ENCODE results near the gene HIGD1C. TPM values are rescaled to one million over a fixed set of nuclear protein-coding genes. Genes with fewer than 3 reads are reported as not detected.
"Not testable (repeated sequence)": the region's sequence is repeated elsewhere in the genome, so short reads cannot be mapped to it uniquely, and the experiment has no call there.

Gene HIGD1C
- not detected for total RNA-seq
- polyA plus RNA-seq = not detected

DNA sequence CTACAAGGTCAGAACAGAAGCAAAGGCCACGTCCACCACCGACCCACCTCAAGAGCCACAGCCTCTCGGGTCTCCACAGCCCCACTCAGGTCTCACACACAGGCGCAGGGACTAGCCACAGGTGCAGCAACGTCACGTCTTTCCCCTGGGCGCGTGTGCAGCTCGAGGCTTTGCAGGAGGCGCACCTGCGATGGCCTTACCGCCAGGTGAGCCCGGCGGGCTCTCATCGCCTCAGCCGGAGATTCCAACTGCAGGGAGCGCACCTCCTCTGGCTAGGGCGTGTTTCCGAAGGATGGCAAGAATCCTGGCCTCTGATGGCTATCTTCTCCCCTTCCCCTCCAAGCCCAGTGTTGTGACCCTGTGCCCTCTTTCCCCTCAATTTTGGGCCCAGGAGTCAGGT is at the start of gene HIGD1C:
TSS of gene HIGD1C (plus strand) at position 35 of the 400 bp plus-strand sequence. CDS start 1,455 bp downstream, outside the sequence.
- no peak within 1 kb of the TSS for H3K4me3 ChIP-seq (ENCODE audit: low read depth, low read length)
- no peaks in the 10 kb centered on the region for H3K4me1 ChIP-seq (ENCODE audit: insufficient read depth)
- DNase-seq (ENCODE audit: extremely low spot score) = no peak
- no peaks in the 10 kb centered on the region for H3K36me3 ChIP-seq (ENCODE audit: insufficient read depth)
- 93% methylated on average over 19 of the region's 19 CpGs for WGBS
- H3K27ac ChIP-seq (ENCODE audit: low read depth) = no peak within 1 kb of the TSS

DNA sequence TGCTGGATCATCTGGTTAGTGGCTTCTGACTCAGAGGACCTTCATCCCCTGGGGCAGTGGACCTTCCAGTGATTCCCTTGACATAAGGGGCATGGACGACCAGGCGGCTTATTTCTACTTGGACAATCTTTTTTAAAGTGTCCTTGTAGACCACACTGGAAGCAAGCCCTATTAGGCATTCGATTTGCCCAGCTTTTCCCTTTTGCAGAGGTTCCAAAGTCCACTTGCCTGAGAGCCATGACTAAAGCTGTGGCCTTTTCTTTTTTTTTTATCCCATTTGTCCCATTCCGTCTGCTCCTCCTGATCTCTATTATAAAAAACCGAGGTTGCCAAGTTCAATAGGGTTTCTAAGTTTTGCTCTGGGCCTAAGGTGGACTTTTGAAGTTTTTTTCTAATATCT is 43.9 kb upstream of the HIGD1C start:
- 88% methylated on average over 5 of the region's 5 CpGs for WGBS
- H3K4me3 ChIP-seq (ENCODE audit: low read depth, low read length); H3K36me3 ChIP-seq (ENCODE audit: insufficient read depth); H3K27ac ChIP-seq (ENCODE audit: low read depth); DNase-seq (ENCODE audit: extremely low spot score); H3K4me1 ChIP-seq (ENCODE audit: insufficient read depth): not testable (repeated sequence)

DNA sequence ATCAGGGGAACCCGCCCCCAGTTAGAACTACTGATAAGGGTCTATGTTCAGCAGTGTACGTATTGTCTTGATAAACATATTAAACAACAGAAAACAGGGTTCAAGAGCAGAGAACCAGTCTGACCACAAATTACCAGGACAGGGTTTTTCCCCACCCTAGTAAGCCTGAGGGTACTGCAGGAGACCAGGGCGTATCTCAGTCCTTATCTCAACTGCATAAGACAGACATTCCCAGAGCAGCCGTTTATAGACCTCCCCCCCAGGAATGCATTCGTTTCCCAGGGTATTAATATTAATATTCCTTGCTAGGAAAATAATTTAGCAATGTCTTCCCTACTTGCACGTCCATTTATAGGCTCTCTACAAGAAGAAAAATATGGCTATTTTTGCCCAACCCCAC is 40.0 kb upstream of the HIGD1C start:
- not testable (repeated sequence) for H3K36me3 ChIP-seq (ENCODE audit: insufficient read depth); H3K27ac ChIP-seq (ENCODE audit: low read depth); DNase-seq (ENCODE audit: extremely low spot score); H3K4me1 ChIP-seq (ENCODE audit: insufficient read depth); H3K4me3 ChIP-seq (ENCODE audit: low read depth, low read length)
- 87% methylated on average over 6 of the region's 6 CpGs for WGBS

DNA sequence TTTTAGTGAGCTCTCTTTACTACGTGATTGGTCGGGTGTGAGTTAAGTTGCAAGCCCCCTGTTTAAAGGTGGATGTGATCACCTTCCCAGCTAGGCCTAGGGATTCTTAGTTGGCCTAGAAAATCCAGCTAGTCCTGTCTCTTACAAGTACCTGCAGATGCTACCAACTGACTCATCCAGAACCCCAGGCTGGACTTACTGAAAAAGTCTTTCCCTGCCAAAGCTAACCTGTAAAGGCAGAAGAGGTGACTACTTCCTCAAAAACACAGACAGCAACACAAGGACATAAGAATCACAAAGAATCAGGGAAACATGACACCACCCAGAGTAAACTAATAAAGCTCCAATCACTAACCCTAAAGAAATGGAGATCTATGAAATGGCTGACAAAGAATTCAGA is 39.1 kb upstream of the HIGD1C start:
- Histone ChIP-seq H3K4me1 (ENCODE audit: insufficient read depth) (no peaks in the 10 kb centered on the region), H3K4me3 (ENCODE audit: low read depth, low read length) (no peak overlapping the region), H3K27ac (ENCODE audit: low read depth) (no peak overlapping the region), H3K36me3 (ENCODE audit: insufficient read depth) (no peaks in the 10 kb centered on the region)
- 90% methylated on average over 2 of the region's 2 CpGs for WGBS
- no peak for DNase-seq (ENCODE audit: extremely low spot score)

DNA sequence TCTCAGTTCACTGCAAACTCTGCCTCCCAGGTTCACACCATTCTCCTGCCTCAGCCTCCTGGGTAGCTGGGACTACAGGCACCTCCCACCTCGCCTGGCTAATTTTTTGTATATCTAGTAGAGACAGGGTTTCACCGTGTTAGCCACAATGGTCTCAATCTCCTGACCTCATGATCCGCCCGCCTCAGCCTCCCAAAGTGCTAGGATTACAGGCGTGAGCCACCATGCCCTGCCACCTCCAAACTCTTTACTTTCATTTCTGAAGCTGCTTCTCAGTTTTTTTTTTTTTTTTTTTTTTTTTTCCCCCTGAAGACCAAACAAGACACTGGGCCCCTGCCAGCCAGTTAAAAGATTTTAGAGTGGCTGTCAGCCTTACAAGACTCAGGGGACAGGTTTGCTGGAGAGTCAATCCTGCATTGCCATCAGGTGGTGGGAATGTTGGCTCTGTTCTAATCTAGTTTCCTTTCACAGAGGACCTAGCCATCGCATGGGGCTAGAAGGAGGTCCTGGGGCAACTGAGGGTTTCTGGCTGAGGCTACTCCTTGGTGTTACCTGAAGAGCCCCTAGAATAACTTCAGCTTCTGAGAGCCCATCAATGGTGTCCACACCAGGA is 37.4 kb upstream of the HIGD1C start:
- DNase-seq (ENCODE audit: extremely low spot score) = no peak
- Histone ChIP-seq H3K36me3 (ENCODE audit: insufficient read depth) (no peaks in the 10 kb centered on the region), H3K27ac (ENCODE audit: low read depth) (no peak overlapping the region), H3K4me3 (ENCODE audit: low read depth, low read length) (no peak overlapping the region), H3K4me1 (ENCODE audit: insufficient read depth) (no peaks in the 10 kb centered on the region)
- 82% methylated on average over 6 of the region's 6 CpGs for WGBS

DNA sequence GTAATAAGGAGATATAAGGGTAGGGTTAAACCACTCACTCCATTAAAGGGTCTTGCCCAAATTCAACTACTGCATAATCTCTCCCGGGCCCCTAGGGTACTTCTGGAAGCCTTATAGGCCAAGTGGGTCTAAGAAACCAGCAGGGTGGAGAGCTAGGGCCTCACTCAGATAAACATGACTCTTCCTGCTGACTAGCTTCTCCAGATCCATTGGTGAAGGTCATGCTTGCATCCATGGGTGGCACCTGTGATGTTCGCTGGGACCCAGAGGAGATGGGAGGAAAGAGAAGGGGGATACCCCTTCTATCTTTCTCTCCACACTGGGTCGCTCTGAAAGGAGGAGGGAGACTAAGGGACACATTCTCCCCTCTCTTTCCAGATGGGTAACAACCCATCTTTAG is 36.1 kb upstream of the HIGD1C start:
- no peak overlapping the region for H3K4me3 ChIP-seq (ENCODE audit: low read depth, low read length)
- no peaks in the 10 kb centered on the region for H3K36me3 ChIP-seq (ENCODE audit: insufficient read depth)
- H3K27ac ChIP-seq (ENCODE audit: low read depth) = no peak overlapping the region
- DNase-seq (ENCODE audit: extremely low spot score) = no peak
- 90% methylated on average over 3 of the region's 3 CpGs for WGBS
- no peaks in the 10 kb centered on the region for H3K4me1 ChIP-seq (ENCODE audit: insufficient read depth)

DNA sequence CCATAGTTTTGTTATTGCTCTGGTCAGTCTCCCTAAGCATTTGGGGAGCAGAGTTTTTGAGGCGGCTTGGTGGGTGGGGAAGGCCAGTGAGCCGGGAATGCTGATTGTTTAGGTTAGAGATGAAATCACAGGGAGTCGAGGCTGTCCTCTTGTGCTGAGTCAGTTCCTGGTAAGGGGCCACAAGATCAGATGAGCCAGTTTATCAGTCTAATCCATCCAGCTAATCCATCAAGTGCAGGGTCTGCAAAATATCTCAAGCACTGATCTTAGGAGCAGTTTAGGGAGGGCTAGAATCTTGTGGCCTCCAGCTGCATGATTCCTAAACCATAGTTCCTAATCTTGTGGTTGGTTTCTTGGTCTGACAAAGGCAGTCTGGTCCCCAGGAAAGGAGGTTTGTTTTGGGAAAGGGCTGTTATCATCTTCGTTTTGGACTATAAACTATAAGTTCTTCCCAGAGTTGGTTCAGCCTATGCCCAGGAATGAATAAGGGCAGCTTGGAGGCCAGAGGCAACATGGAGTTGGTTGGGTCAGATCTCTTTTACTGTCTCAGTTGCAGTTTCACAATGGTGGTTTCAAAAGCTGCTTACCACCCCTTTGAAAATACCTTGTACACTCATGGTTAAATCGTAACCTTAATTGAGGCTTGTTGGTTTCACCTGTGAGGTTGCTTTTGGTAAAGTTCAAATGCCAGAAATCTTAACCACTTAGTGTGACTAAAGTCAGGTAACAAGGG is 33.6 kb upstream of the HIGD1C start:
- no peak overlapping the region for H3K4me3 ChIP-seq (ENCODE audit: low read depth, low read length)
- DNase-seq (ENCODE audit: extremely low spot score) = no peak
- no peak overlapping the region for H3K27ac ChIP-seq (ENCODE audit: low read depth)
- H3K36me3 ChIP-seq (ENCODE audit: insufficient read depth) = no peaks in the 10 kb centered on the region
- WGBS = 51% methylated on average over 5 of the region's 5 CpGs
- no peaks in the 10 kb centered on the region for H3K4me1 ChIP-seq (ENCODE audit: insufficient read depth)

DNA sequence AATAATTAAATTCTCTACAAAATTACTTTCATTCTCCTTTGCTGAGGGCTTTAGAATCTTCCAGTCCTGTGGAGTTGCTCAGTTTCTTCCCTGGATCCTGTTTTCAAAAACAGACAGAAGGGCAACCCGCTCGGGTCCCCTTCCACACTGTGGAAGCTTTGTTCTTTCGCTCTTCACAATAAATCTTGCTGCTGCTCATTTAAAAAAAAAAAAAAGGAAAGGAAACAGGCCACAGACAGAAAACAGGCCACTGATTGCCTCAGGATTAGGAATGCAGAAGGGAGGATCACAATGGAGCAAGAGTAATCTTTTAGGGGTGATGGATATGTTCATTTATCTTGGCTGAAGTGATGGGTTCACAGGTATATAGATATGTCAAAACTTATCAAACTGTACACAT is 29.5 kb upstream of the HIGD1C start:
- WGBS = 10% methylated on average over 3 of the region's 3 CpGs

DNA sequence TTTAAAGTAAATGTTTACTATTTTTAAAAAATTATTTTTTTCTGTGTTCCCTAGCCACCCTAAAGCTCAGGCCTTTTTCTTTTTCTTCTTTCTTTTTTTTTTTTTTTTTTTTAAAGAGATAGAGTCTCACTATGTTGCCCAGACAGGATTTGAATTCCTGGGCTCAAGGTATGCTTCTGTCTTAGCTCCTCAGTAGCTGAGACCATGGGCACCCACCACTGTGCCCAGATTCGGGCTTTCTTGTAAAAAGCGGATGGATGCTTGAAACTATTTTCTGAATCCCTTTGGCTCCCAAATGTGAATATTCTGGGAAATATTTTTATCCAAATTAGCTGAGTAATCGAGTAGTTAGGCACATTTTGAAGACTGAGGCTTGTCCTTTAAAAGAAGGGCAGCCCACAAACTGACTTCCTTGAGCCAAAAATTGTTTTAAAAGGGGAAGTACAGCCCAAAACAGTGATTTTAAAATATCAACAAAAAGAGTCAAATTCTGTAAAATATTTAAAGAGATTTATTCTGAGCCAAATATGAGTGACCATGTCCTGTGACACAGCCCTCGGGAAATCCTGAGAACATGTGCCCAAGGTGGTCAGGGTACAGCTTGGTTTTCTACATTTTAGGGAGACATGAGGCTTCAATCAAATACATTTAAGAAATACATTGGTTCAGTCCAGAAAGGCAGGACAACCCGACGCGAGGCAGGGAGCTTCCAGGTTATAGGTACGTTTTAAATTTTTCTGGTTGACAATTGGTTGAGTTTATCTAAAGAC is 28.8 kb upstream of the HIGD1C start:
- H3K4me3 ChIP-seq (ENCODE audit: low read depth, low read length) = peak overlapping the region; percentile 83
- H3K36me3 ChIP-seq (ENCODE audit: insufficient read depth) = no peaks in the 10 kb centered on the region
- peak overlapping the region; percentile 87 for H3K27ac ChIP-seq (ENCODE audit: low read depth)
- WGBS = 18% methylated on average over 8 of the region's 8 CpGs
- no peak for DNase-seq (ENCODE audit: extremely low spot score)
- no peaks in the 10 kb centered on the region for H3K4me1 ChIP-seq (ENCODE audit: insufficient read depth)

More for the DNA sequence above, 29.5 kb upstream of the HIGD1C start:
- Histone ChIP-seq H3K27ac (ENCODE audit: low read depth) (peak overlapping the region; percentile 67), H3K4me1 (ENCODE audit: insufficient read depth) (no peaks in the 10 kb centered on the region), H3K4me3 (ENCODE audit: low read depth, low read length) (no peak overlapping the region), H3K36me3 (ENCODE audit: insufficient read depth) (no peaks in the 10 kb centered on the region)
- no peak for DNase-seq (ENCODE audit: extremely low spot score)

DNA sequence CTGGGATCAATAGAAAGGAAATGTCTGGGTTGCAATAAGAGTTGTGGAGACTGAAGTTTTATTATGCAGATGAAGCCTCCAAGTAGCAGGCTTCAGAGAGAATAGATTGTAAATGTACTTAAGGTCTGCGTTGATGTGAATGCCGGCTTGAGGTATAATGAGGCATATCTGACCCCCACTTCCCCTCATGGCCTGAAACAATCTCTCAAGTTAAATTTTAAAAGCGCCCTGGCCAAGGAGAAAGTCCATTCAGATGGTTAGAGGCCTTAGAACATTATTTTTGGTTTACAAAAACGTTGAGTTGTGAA is 28.3 kb upstream of the HIGD1C start:
- WGBS = 2% methylated on average over 4 of the region's 4 CpGs
- peak overlapping the region; percentile 83 for H3K4me3 ChIP-seq (ENCODE audit: low read depth, low read length)
- no peaks in the 10 kb centered on the region for H3K36me3 ChIP-seq (ENCODE audit: insufficient read depth)
- peak overlapping the region; percentile 87 for H3K27ac ChIP-seq (ENCODE audit: low read depth)
- no peaks in the 10 kb centered on the region for H3K4me1 ChIP-seq (ENCODE audit: insufficient read depth)
- DNase-seq (ENCODE audit: extremely low spot score) = no peak

DNA sequence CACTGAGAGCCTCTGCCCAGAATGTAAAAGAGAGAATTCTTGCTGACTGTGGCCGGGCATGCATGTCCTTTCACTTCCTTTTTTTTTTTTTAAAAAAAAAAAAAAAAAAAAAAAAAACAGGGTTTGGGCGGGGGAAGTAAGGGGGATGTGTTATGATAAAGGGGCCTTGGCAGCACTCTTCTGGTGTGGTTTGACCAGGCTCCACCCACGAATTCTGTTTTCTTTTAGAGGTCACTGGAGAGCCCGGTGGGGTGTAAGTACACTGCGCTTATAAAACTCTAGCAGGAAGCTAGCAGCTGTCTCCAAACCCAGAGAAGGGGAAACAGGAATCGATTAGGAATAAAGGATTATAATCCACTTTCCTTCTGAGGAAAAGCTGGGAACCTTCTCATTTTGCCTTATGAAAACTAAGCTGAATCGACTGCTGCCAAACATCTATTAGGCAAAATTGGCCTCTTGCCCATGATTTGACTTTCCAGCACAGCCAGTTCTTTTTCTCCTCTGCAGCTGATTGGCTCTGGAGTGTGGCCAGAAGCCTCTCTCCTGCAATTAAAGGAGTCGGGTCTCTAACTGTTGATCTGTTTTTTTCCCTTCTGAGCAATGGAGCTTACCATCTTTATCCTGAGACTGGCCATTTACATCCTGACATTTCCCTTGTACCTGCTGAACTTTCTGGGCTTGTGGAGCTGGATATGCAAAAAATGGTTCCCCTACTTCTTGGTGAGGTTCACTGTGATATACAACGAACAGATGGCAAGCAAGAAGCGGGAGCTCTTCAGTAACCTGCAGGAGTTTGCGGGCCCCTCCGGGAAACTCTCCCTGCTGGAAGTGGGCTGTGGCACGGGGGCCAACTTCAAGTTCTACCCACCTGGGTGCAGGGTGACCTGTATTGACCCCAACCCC is 27.7 kb upstream of the HIGD1C start:
- peak; percentile 95 for DNase-seq (ENCODE audit: extremely low spot score)
- Histone ChIP-seq H3K4me1 (ENCODE audit: insufficient read depth) (no peaks in the 10 kb centered on the region), H3K4me3 (ENCODE audit: low read depth, low read length) (peak overlapping the region; percentile 83), H3K36me3 (ENCODE audit: insufficient read depth) (no peaks in the 10 kb centered on the region), H3K27ac (ENCODE audit: low read depth) (peak overlapping the region; percentile 87)
- WGBS = 3% methylated on average over 13 of the region's 13 CpGs

DNA sequence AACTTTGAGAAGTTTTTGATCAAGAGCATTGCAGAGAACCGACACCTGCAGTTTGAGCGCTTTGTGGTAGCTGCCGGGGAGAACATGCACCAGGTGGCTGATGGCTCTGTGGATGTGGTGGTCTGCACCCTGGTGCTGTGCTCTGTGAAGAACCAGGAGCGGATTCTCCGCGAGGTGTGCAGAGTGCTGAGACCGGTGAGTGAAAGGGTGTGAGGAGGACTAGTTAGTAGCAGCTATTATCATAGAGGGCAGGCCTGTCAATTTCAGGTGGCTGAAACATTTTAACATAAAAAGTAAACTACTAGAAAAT is 27.0 kb upstream of the HIGD1C start:
- Histone ChIP-seq H3K4me1 (ENCODE audit: insufficient read depth) (no peaks in the 10 kb centered on the region), H3K27ac (ENCODE audit: low read depth) (peak overlapping the region; percentile 46)
- WGBS = 12% methylated on average over 7 of the region's 7 CpGs

DNA sequence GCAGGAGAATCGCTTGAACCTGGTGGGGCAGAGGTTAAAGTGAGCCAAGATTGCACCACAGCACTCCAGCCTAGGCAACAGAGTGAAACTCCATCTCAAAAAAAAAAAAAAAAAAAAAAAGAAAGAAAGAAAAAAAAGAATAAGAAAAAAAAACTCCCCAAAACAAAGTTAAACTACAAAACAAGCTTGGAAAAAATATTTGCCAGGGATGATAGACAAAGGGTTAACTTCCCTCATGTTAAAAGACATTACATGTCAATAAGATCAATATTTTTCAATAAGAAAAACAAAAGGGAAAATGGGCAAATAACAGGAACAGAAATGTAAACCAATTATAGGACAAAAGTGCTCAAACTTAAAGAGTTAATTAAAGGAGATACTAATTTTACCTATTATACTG is 26.4 kb upstream of the HIGD1C start:
- no peak for DNase-seq (ENCODE audit: extremely low spot score)
- peak overlapping the region; percentile 83 for H3K4me3 ChIP-seq (ENCODE audit: low read depth, low read length)
- H3K4me1 ChIP-seq (ENCODE audit: insufficient read depth) = no peaks in the 10 kb centered on the region
- WGBS = 65% methylated on average over 1 of the region's 1 CpG
- no peaks in the 10 kb centered on the region for H3K36me3 ChIP-seq (ENCODE audit: insufficient read depth)
- peak overlapping the region; percentile 56 for H3K27ac ChIP-seq (ENCODE audit: low read depth)

More for the DNA sequence above, 27.0 kb upstream of the HIGD1C start:
- Histone ChIP-seq H3K36me3 (ENCODE audit: insufficient read depth) (no peaks in the 10 kb centered on the region), H3K4me3 (ENCODE audit: low read depth, low read length) (peak overlapping the region; percentile 83)
- DNase-seq (ENCODE audit: extremely low spot score) = no peak
